ENCODE data around the gene MIAT. TPM values are rescaled to one million over a fixed set of nuclear protein-coding genes. Genes with fewer than 3 reads are reported as not detected.

Gene MIAT
- total and polyA plus RNA-seq, 4 donors, result 0.18 to 1.5 (median 0.73) TPM

DNA sequence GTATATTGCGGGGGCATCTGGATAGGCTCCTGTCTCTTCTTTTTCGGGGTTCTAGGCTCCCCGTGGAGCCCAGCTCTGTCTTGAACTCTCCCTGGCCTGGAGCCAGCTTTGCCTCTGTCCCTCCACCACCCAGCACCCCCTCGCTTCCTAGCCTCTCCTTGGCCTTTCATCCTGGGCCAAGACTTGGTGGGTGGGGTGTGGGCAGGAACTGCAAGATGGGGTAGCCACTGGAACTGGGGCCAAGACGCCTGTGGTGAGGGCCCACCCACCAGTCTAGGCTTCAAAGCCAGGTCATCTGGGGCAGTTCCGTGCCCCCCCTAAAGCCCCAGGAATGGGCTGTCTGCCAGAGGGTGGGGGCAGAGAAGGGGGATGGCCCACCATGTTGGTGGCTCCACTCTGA is 37.9 kb upstream of the MIAT start:
- H3K27ac ChIP-seq (ENCODE audit: low read depth in 1 of 2, low read length in 2 of 2), result no peak overlapping the region
- H3K9me3 ChIP-seq (ENCODE audit: control insufficient read depth in 4 of 4, low read length in 3 of 4), result no peaks in the 10 kb centered on the region
- 76% methylated on average over 6 of the region's 6 CpGs for WGBS
- H3K36me3 ChIP-seq (ENCODE audit: control insufficient read depth in 4 of 4, insufficient read depth in 3 of 4, low read depth in 1 of 4, low read length in 3 of 4), result no peaks in the 10 kb centered on the region
- TF ChIP-seq, protein P1, sequence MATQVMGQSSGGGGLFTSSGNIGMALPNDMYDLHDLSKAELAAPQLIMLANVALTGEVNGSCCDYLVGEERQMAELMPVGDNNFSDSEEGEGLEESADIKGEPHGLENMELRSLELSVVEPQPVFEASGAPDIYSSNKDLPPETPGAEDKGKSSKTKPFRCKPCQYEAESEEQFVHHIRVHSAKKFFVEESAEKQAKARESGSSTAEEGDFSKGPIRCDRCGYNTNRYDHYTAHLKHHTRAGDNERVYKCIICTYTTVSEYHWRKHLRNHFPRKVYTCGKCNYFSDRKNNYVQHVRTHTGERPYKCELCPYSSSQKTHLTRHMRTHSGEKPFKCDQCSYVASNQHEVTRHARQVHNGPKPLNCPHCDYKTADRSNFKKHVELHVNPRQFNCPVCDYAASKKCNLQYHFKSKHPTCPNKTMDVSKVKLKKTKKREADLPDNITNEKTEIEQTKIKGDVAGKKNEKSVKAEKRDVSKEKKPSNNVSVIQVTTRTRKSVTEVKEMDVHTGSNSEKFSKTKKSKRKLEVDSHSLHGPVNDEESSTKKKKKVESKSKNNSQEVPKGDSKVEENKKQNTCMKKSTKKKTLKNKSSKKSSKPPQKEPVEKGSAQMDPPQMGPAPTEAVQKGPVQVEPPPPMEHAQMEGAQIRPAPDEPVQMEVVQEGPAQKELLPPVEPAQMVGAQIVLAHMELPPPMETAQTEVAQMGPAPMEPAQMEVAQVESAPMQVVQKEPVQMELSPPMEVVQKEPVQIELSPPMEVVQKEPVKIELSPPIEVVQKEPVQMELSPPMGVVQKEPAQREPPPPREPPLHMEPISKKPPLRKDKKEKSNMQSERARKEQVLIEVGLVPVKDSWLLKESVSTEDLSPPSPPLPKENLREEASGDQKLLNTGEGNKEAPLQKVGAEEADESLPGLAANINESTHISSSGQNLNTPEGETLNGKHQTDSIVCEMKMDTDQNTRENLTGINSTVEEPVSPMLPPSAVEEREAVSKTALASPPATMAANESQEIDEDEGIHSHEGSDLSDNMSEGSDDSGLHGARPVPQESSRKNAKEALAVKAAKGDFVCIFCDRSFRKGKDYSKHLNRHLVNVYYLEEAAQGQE (IDR thresholded peaks at IDR 0.05), result no peak
- no peak for TF ChIP-seq YY1 (IDR thresholded peaks at IDR 0.05)
- TF ChIP-seq RXRA (IDR thresholded peaks at IDR 0.05), result no peak
- TF ChIP-seq GABPA (IDR thresholded peaks at IDR 0.05 in 1 of 2, conservative IDR thresholded peaks at IDR 0.05 in 1 of 2), result no peak
- no peak for TF ChIP-seq EGR1 (IDR thresholded peaks at IDR 0.05; ENCODE audit: low read depth in 2 of 2)
- no peak for TF ChIP-seq FOXA2 (IDR thresholded peaks at IDR 0.05)
- TF ChIP-seq TAF1 (conservative IDR thresholded peaks at IDR 0.05), result no peak
- TF ChIP-seq HNF4A (conservative IDR thresholded peaks at IDR 0.05), result no peak
- no peak for TF ChIP-seq JUND (IDR thresholded peaks at IDR 0.05)
- no peak for TF ChIP-seq RAD21 (IDR thresholded peaks at IDR 0.05)
- no peak for TF ChIP-seq NR2F2 (IDR thresholded peaks at IDR 0.05)
- no peak for TF ChIP-seq SP1 (IDR thresholded peaks at IDR 0.05)
- TF ChIP-seq, protein P2, sequence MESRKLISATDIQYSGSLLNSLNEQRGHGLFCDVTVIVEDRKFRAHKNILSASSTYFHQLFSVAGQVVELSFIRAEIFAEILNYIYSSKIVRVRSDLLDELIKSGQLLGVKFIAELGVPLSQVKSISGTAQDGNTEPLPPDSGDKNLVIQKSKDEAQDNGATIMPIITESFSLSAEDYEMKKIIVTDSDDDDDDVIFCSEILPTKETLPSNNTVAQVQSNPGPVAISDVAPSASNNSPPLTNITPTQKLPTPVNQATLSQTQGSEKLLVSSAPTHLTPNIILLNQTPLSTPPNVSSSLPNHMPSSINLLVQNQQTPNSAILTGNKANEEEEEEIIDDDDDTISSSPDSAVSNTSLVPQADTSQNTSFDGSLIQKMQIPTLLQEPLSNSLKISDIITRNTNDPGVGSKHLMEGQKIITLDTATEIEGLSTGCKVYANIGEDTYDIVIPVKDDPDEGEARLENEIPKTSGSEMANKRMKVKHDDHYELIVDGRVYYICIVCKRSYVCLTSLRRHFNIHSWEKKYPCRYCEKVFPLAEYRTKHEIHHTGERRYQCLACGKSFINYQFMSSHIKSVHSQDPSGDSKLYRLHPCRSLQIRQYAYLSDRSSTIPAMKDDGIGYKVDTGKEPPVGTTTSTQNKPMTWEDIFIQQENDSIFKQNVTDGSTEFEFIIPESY (IDR thresholded peaks at IDR 0.05), result no peak
- TF ChIP-seq, protein P3, sequence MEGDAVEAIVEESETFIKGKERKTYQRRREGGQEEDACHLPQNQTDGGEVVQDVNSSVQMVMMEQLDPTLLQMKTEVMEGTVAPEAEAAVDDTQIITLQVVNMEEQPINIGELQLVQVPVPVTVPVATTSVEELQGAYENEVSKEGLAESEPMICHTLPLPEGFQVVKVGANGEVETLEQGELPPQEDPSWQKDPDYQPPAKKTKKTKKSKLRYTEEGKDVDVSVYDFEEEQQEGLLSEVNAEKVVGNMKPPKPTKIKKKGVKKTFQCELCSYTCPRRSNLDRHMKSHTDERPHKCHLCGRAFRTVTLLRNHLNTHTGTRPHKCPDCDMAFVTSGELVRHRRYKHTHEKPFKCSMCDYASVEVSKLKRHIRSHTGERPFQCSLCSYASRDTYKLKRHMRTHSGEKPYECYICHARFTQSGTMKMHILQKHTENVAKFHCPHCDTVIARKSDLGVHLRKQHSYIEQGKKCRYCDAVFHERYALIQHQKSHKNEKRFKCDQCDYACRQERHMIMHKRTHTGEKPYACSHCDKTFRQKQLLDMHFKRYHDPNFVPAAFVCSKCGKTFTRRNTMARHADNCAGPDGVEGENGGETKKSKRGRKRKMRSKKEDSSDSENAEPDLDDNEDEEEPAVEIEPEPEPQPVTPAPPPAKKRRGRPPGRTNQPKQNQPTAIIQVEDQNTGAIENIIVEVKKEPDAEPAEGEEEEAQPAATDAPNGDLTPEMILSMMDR (IDR thresholded peaks at IDR 0.05; ENCODE audit: low read depth, low read length, missing input control), result no peak
- TF ChIP-seq HNF4G (IDR thresholded peaks at IDR 0.05), result no peak
- TF ChIP-seq, protein P4, sequence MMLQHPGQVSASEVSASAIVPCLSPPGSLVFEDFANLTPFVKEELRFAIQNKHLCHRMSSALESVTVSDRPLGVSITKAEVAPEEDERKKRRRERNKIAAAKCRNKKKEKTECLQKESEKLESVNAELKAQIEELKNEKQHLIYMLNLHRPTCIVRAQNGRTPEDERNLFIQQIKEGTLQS (IDR thresholded peaks at IDR 0.05), result no peak
- no peak for TF ChIP-seq FOXA1 (IDR thresholded peaks at IDR 0.05)
- TF ChIP-seq, protein P5, sequence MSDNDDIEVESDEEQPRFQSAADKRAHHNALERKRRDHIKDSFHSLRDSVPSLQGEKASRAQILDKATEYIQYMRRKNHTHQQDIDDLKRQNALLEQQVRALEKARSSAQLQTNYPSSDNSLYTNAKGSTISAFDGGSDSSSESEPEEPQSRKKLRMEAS (IDR thresholded peaks at IDR 0.05), result no peak
- no peak overlapping the region for H3K4me3 ChIP-seq (ENCODE audit: low read depth in 1 of 3, low read length in 3 of 3)
- no peak for DNase-seq (ENCODE audit: low spot score)
- H3K4me1 ChIP-seq (ENCODE audit: control insufficient read depth in 4 of 4, insufficient read depth in 4 of 4, low read length in 3 of 4), result no peaks in the 10 kb centered on the region
- no peak overlapping the region for H3K9ac ChIP-seq (ENCODE audit: low read depth in 1 of 2, low read length in 2 of 2)
- H3K27me3 ChIP-seq (ENCODE audit: control insufficient read depth in 4 of 4, insufficient read depth in 4 of 4, low read length in 3 of 4), result no peaks in the 10 kb centered on the region
